Osteoblast (primary cell): ENCODE data around the gene GAST. TPM values are rescaled to one million over a fixed set of nuclear protein-coding genes. Genes with fewer than 3 reads are reported as not detected.

Experiments
- DNase-seq: peaks from one replicate; pipeline ENCODE4 v3.0.0; 2011; ENCODE audit warnings: low spot score, mixed read lengths; ENCODE audit not compliant: insufficient read length; ENCODE audit errors: missing footprints
- H2AFZ ChIP-seq: 2 replicates; pipeline ENCODE4 v1.6.0; 2011; ENCODE audit warnings: mild to moderate bottlenecking, low read length
- H3K27ac ChIP-seq: 2 replicates; pipeline ENCODE4 v1.5.1; 2011; ENCODE audit warnings: mild to moderate bottlenecking, low read depth, low read length, moderate library complexity
- H3K27me3 ChIP-seq: 2 replicates; pipeline ENCODE4 v1.6.0; 2012; ENCODE audit warnings: mild to moderate bottlenecking, control low read depth, inconsistent platforms, low read length, moderate library complexity; ENCODE audit not compliant: insufficient read depth
- H3K36me3 ChIP-seq: 2 replicates; pipeline ENCODE4 v1.5.1; 2011; ENCODE audit warnings: mild to moderate bottlenecking, low read length, control low read depth, moderate library complexity; ENCODE audit not compliant: insufficient read depth
- H3K4me1 ChIP-seq: 2 replicates; pipeline ENCODE4 v1.5.1; 2011; ENCODE audit warnings: mild to moderate bottlenecking, low read length, control low read depth, moderate library complexity; ENCODE audit not compliant: insufficient read depth
- H3K4me2 ChIP-seq: 2 replicates; pipeline ENCODE4 v1.6.0; 2011; ENCODE audit warnings: mild to moderate bottlenecking, low read length; ENCODE audit not compliant: insufficient read depth
- H3K4me3 ChIP-seq: fragments of 200-600 bp; sonication (generic); 3 replicates; pipeline ENCODE4 v1.5.1; 2012; ENCODE audit warnings: mild to moderate bottlenecking, low read length, inconsistent platforms; ENCODE audit not compliant: insufficient read depth
- H3K79me2 ChIP-seq: 2 replicates; pipeline ENCODE4 v1.6.0; 2012; ENCODE audit warnings: mild to moderate bottlenecking, low read length, control low read depth, inconsistent platforms; ENCODE audit not compliant: insufficient read depth
- H3K9me3 ChIP-seq: 2 replicates; pipeline ENCODE4 v1.5.1; 2011; ENCODE audit warnings: low read depth, low read length, control low read depth
- H4K20me1 ChIP-seq: 2 replicates; pipeline ENCODE4 v1.6.0; 2012; ENCODE audit warnings: mild to moderate bottlenecking, low read length, control low read depth; ENCODE audit not compliant: insufficient read depth
- CTCF ChIP-seq: IDR thresholded peaks from 2 replicates; pipeline ENCODE4 v1.5.1; 2011; ENCODE audit warnings: mild to moderate bottlenecking, low read depth, low read length, moderate library complexity; ENCODE audit errors: extremely low read depth
- total RNA-seq: library from RNA; depleted of rRNA; stranded (reverse); fragments of >200 nt; gene quantifications from 2 replicates; pipeline ENCODE4 v1.2.3, GENCODE V29; 2012

Gene GAST
- total RNA-seq, 1 donor = not detected

- no peaks in the 10 kb centered on the region for H3K4me1 ChIP-seq
- H3K79me2 ChIP-seq = no peaks in the 10 kb centered on the region
- no peak overlapping the region for H3K27ac ChIP-seq
- TF ChIP-seq CTCF = no peak
- H4K20me1 ChIP-seq = no peaks in the 10 kb centered on the region
- peak; percentile 9 for DNase-seq
- no peaks in the 10 kb centered on the region for H3K9me3 ChIP-seq
- H3K36me3 ChIP-seq = no peaks in the 10 kb centered on the region
- H3K27me3 ChIP-seq = no peaks in the 10 kb centered on the region
- H3K4me2 ChIP-seq = no peak overlapping the region
- H2AFZ ChIP-seq = no peak overlapping the region
- H3K4me3 ChIP-seq = no peak overlapping the region
Observed at GRCh38 chr17:41758601-41759000, 46.5 kb downstream of the GAST start.

- Histone ChIP-seq H3K4me1 (no peaks in the 10 kb centered on the region), H3K9me3 (no peaks in the 10 kb centered on the region), H2AFZ (no peak overlapping the region), H4K20me1 (no peaks in the 10 kb centered on the region), H3K79me2 (no peaks in the 10 kb centered on the region), H3K36me3 (no peaks in the 10 kb centered on the region), H3K4me3 (no peak overlapping the region), H3K4me2 (no peak overlapping the region), H3K27me3 (no peaks in the 10 kb centered on the region), H3K27ac (no peak overlapping the region)
- DNase-seq = peak; percentile 59
- TF ChIP-seq CTCF = no peak
Observed at GRCh38 chr17:41760878-41761277, 48.7 kb downstream of the GAST start.

GRCh38 chr17:41762391-41762790, 50.3 kb downstream of the GAST start:
- DNase-seq = no peak
- Histone ChIP-seq H2AFZ (no peak overlapping the region), H3K9me3 (no peaks in the 10 kb centered on the region), H3K4me1 (no peaks in the 10 kb centered on the region), H3K4me2 (no peak overlapping the region), H3K27me3 (no peaks in the 10 kb centered on the region), H4K20me1 (no peaks in the 10 kb centered on the region), H3K79me2 (no peaks in the 10 kb centered on the region), H3K36me3 (no peaks in the 10 kb centered on the region), H3K27ac (no peak overlapping the region), H3K4me3 (no peak overlapping the region)
- no peak for TF ChIP-seq CTCF

GRCh38 chr17:41762841-41763240, 50.7 kb downstream of the GAST start:
- H3K36me3 ChIP-seq = no peaks in the 10 kb centered on the region
- H3K27ac ChIP-seq = no peak overlapping the region
- H3K9me3 ChIP-seq = no peaks in the 10 kb centered on the region
- peak; percentile 66 for DNase-seq
- no peaks in the 10 kb centered on the region for H3K79me2 ChIP-seq
- no peak overlapping the region for H3K4me2 ChIP-seq
- no peaks in the 10 kb centered on the region for H3K4me1 ChIP-seq
- H3K27me3 ChIP-seq = no peaks in the 10 kb centered on the region
- H2AFZ ChIP-seq = no peak overlapping the region
- no peaks in the 10 kb centered on the region for H4K20me1 ChIP-seq
- no peak for TF ChIP-seq CTCF
- H3K4me3 ChIP-seq = no peak overlapping the region
